SH-SY5Y (cell line): ENCODE results near the gene IL16.

ENCODE experiments used
- GATA2 ChIP-seq: IDR thresholded peaks from 2 replicates; pipeline ENCODE4 v1.6.1; 2011; ENCODE audit warnings: mild to moderate bottlenecking, low read depth, low read length
- GATA3 ChIP-seq: IDR thresholded peaks from 2 replicates; pipeline ENCODE4 v1.6.1; 2011; ENCODE audit warnings: low read depth, mild to moderate bottlenecking, low read length, moderate library complexity

GRCh38 chr15:81265944-81266775 is 69.5 kb downstream of the IL16 start:
- TF ChIP-seq GATA2: peak; percentile 96
- TF ChIP-seq GATA3: peak; percentile 77
